Astrocyte (in vitro differentiated cells and primary cell): Measurements from ENCODE around the gene RAB26. TPM values are rescaled to one million over a fixed set of nuclear protein-coding genes. Genes with fewer than 3 reads are reported as not detected.

Source experiments
- DNase-seq: peaks from one replicate; pipeline ENCODE4 v3.0.0-alpha.2; 2010; ENCODE audit warnings: low read depth
- FAIRE-seq: peaks from 2 replicates; lab custom pipeline; 2011; peaks lifted over from hg19 to GRCh38; lab: Jason Lieb, UNC
- H2AFZ ChIP-seq: 2 replicates; pipeline ENCODE4 v1.6.0; 2012; ENCODE audit warnings: low read depth, low read length, inconsistent platforms
- H3K27ac ChIP-seq: 2 replicates; pipeline ENCODE4 v1.5.1; 2011; ENCODE audit warnings: low read depth, low read length, inconsistent platforms
- H3K27me3 ChIP-seq: 2 replicates; pipeline ENCODE4 v1.6.0; 2011; ENCODE audit warnings: low read length, inconsistent platforms; ENCODE audit not compliant: insufficient read depth
- H3K36me3 ChIP-seq: 2 replicates; pipeline ENCODE4 v1.5.1; 2011; ENCODE audit warnings: low read length, inconsistent platforms; ENCODE audit not compliant: insufficient read depth
- H3K4me1 ChIP-seq: 2 replicates; pipeline ENCODE4 v1.5.1; 2011; ENCODE audit warnings: low read length, inconsistent platforms; ENCODE audit not compliant: insufficient read depth
- H3K4me2 ChIP-seq: 2 replicates; pipeline ENCODE4 v1.6.0; 2012; ENCODE audit warnings: low read length, inconsistent platforms
- H3K4me3 ChIP-seq: 2 replicates; pipeline ENCODE4 v1.5.1; 2011; ENCODE audit warnings: low read depth, mild to moderate bottlenecking, low read length, inconsistent platforms; ENCODE audit not compliant: insufficient read depth
- H3K79me2 ChIP-seq: 2 replicates; pipeline ENCODE4 v1.6.0; 2012; ENCODE audit warnings: mild to moderate bottlenecking, low read length, inconsistent platforms; ENCODE audit not compliant: insufficient read depth
- H3K9ac ChIP-seq: 2 replicates; pipeline ENCODE4 v1.6.0; 2012; ENCODE audit warnings: mild to moderate bottlenecking, low read length, inconsistent platforms
- H3K9me3 ChIP-seq: 2 replicates; pipeline ENCODE4 v1.5.1; 2012; ENCODE audit warnings: low read depth, mild to moderate bottlenecking, low read length, inconsistent platforms; ENCODE audit not compliant: insufficient read depth
- H4K20me1 ChIP-seq: 2 replicates; pipeline ENCODE4 v1.6.0; 2012; ENCODE audit warnings: low read length, inconsistent platforms; ENCODE audit not compliant: insufficient read depth
- H3K27ac Mint-ChIP-seq: one replicate; pipeline ENCODE4 v1.8.0; 2021; ENCODE audit warnings: mild to moderate bottlenecking, mixed read lengths; ENCODE audit not compliant: unreplicated experiment
- H3K27me3 Mint-ChIP-seq: one replicate; pipeline ENCODE4 v1.8.0; 2021; ENCODE audit warnings: low read depth, mixed read lengths; ENCODE audit not compliant: unreplicated experiment
- H3K36me3 Mint-ChIP-seq: one replicate; pipeline ENCODE4 v1.8.0; 2021; ENCODE audit warnings: low read depth, mixed read lengths; ENCODE audit not compliant: unreplicated experiment
- H3K4me1 Mint-ChIP-seq: one replicate; pipeline ENCODE4 v1.8.0; 2021; ENCODE audit warnings: low read depth, mixed read lengths; ENCODE audit not compliant: unreplicated experiment
- H3K4me3 Mint-ChIP-seq: one replicate; pipeline ENCODE4 v1.8.0; 2021; ENCODE audit warnings: mild to moderate bottlenecking, moderate library complexity, mixed read lengths; ENCODE audit not compliant: unreplicated experiment
- H3K9me3 Mint-ChIP-seq: one replicate; pipeline ENCODE4 v1.8.0; 2021; ENCODE audit warnings: mild to moderate bottlenecking, mixed read lengths; ENCODE audit not compliant: unreplicated experiment
- CTCF ChIP-seq: IDR thresholded peaks from 2 replicates; pipeline ENCODE4 v1.5.1; 2011; ENCODE audit warnings: low read depth, mild to moderate bottlenecking, inconsistent platforms, low read length, moderate library complexity; ENCODE audit not compliant: insufficient read depth
- EZH2 ChIP-seq: IDR thresholded peaks from 2 replicates; pipeline ENCODE4 v1.6.1; 2012; ENCODE audit warnings: mild to moderate bottlenecking, low read length, inconsistent platforms; ENCODE audit not compliant: insufficient read depth
- total RNA-seq: library from RNA; stranded (reverse); gene quantifications from 2 replicates; pipeline ENCODE4 v1.2.1, GENCODE V29; 2021

RAB26 gene
- total RNA-seq, 1 donor from 2014 or later = 1.4 TPM

DNA sequence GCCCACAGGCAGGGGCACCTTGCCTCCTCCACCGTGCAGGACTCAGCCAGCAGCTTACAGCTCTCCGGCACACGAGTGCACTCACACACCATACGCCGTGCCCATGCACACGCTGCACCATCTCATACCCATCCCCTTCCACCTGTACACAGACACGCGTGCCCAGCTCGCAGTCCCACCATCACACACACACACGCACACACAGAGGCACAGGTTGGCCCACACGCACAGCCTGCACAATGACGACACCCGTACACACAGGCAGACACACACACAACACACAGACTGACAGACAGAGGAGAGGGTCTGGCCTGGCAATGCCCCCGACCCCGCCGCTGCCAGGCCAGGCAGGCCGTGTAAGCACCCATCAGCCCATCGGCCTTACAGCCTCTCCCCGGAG, 35.9 kb downstream of the RAB26 start:
- Mint-ChIP-seq H3K36me3 (peaks cover 2% of the 10 kb centered on the region), H3K4me1 (no peaks in the 10 kb centered on the region), H3K27me3 (peaks cover 3% of the 10 kb centered on the region), H3K4me3 (no peak overlapping the region), H3K27ac (no peak overlapping the region), H3K9me3 (no peaks in the 10 kb centered on the region)
- H3K27me3 ChIP-seq = no peaks in the 10 kb centered on the region
- no peaks in the 10 kb centered on the region for H3K4me1 ChIP-seq
- no peak for FAIRE-seq
- no peak for TF ChIP-seq CTCF
- no peak for TF ChIP-seq EZH2
- no peak overlapping the region for H3K4me3 ChIP-seq
- H2AFZ ChIP-seq = no peak overlapping the region
- H3K9me3 ChIP-seq = no peaks in the 10 kb centered on the region
- no peaks in the 10 kb centered on the region for H4K20me1 ChIP-seq
- no peak overlapping the region for H3K4me2 ChIP-seq
- DNase-seq = no peak
- no peaks in the 10 kb centered on the region for H3K36me3 ChIP-seq
- no peak overlapping the region for H3K27ac ChIP-seq
- H3K9ac ChIP-seq = no peak overlapping the region
- no peaks in the 10 kb centered on the region for H3K79me2 ChIP-seq

DNA sequence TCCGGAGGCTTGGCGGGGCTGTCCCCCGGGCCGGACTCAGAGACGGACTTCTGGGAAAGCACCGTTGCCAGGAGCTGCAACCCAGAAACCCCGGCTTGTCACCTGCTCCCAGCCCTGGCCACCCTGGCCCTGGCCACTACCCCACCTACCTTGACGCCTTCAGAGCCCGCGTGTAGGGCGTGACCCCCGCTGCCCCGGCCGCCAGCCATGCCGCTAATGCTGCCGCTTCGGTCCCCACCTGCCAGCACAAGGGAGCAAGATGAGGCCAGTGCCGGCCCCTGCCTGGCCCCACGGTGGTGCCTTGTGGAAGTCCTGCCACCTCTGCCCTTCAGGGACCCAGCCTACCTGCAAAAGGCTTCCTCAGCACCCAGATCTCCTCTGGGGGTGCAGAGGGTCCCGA, 36.5 kb downstream of the RAB26 start:
- Histone ChIP-seq H3K36me3 (no peaks in the 10 kb centered on the region), H3K79me2 (no peaks in the 10 kb centered on the region), H3K9ac (no peak overlapping the region), H2AFZ (no peak overlapping the region), H3K4me1 (no peaks in the 10 kb centered on the region), H4K20me1 (no peaks in the 10 kb centered on the region), H3K4me2 (no peak overlapping the region), H3K27ac (no peak overlapping the region), H3K27me3 (no peaks in the 10 kb centered on the region), H3K4me3 (no peak overlapping the region), H3K9me3 (no peaks in the 10 kb centered on the region)
- Mint-ChIP-seq H3K4me3 (no peak overlapping the region), H3K27me3 (peaks cover 3% of the 10 kb centered on the region), H3K4me1 (no peaks in the 10 kb centered on the region), H3K9me3 (no peaks in the 10 kb centered on the region), H3K27ac (no peak overlapping the region), H3K36me3 (peaks cover 2% of the 10 kb centered on the region)
- FAIRE-seq (no peak), DNase-seq (no peak)
- no peak for TF ChIP-seq CTCF
- no peak for TF ChIP-seq EZH2

- Mint-ChIP-seq H3K27ac (peak overlapping the region; percentile 75), H3K9me3 (no peaks in the 10 kb centered on the region), H3K36me3 (peaks cover 2% of the 10 kb centered on the region), H3K4me1 (no peaks in the 10 kb centered on the region), H3K27me3 (peaks cover 3% of the 10 kb centered on the region), H3K4me3 (no peak overlapping the region)
- H3K79me2 ChIP-seq = no peaks in the 10 kb centered on the region
- H3K4me3 ChIP-seq = no peak overlapping the region
- H3K9me3 ChIP-seq = no peaks in the 10 kb centered on the region
- no peak overlapping the region for H3K9ac ChIP-seq
- no peaks in the 10 kb centered on the region for H3K36me3 ChIP-seq
- H3K4me2 ChIP-seq = no peak overlapping the region
- no peak for FAIRE-seq
- H3K27me3 ChIP-seq = no peaks in the 10 kb centered on the region
- H2AFZ ChIP-seq = no peak overlapping the region
- no peak overlapping the region for H3K27ac ChIP-seq
- TF ChIP-seq EZH2 = no peak
- no peak for TF ChIP-seq CTCF
- H4K20me1 ChIP-seq = no peaks in the 10 kb centered on the region
- no peak for DNase-seq
- H3K4me1 ChIP-seq = no peaks in the 10 kb centered on the region
These were observed 37.6 kb downstream of the RAB26 start for GRCh38 chr16:2186064-2186463.
